HL-60 (cell line): ENCODE results near the gene LIN7A.

Source experiments
- DNase-seq, 2 experiments: peaks; one replicate each; pipeline ENCODE4 v3.0.0-alpha.2; 2010 to 2020; ENCODE audit warnings: low read depth in 1 of 2, low spot score in 1 of 2
- H3K27ac ChIP-seq: fragments of 250-450 bp; sonication (Bioruptor Pico); replicated peaks from 2 replicates; pipeline ENCODE4 v1.5.1; 2020; ENCODE audit warnings: mild to moderate bottlenecking, moderate library complexity
- H3K27me3 ChIP-seq: fragments of 250-450 bp; sonication (Bioruptor Pico); 2 replicates; pipeline ENCODE4 v1.5.1; 2021; ENCODE audit warnings: mild to moderate bottlenecking, moderate library complexity; ENCODE audit not compliant: insufficient read depth, poor library complexity, severe bottlenecking
- H3K4me3 ChIP-seq: replicated peaks from 2 replicates; pipeline ENCODE4 v1.5.1; 2011; ENCODE audit warnings: mild to moderate bottlenecking, control low read depth, low read length; ENCODE audit not compliant: insufficient read depth
- GABPA ChIP-seq: IDR thresholded peaks from 2 replicates; pipeline ENCODE4 v1.6.1; 2012; ENCODE audit warnings: low read depth
- POLR2AphosphoS5 ChIP-seq: IDR thresholded peaks from 2 replicates; pipeline ENCODE4 v1.6.1; 2012; ENCODE audit warnings: low read depth
- SPI1 ChIP-seq: IDR thresholded peaks from 2 replicates; pipeline ENCODE4 v1.6.1; 2012; ENCODE audit warnings: low read depth, mild to moderate bottlenecking, borderline replicate concordance
- TF ChIP-seq, protein P1 (sequence below): IDR thresholded peaks from one replicate; pipeline ENCODE4 v1.5.1; 2011; ENCODE audit warnings: low read length, control low read depth, inconsistent platforms; ENCODE audit not compliant: insufficient read depth
- TF ChIP-seq, protein P2 (sequence below): IDR thresholded peaks from 2 replicates; pipeline ENCODE4 v1.6.1; 2012; ENCODE audit warnings: low read depth; ENCODE audit not compliant: insufficient replicate concordance

LIN7A gene

GRCh38 chr12:80979251-80979650, 41.5 kb upstream of the LIN7A start:
- no peak for DNase-seq
- Histone ChIP-seq H3K27me3 (no peaks in the 10 kb centered on the region), H3K4me3 (no peak overlapping the region), H3K27ac (no peak overlapping the region)
- TF ChIP-seq SPI1 (no peak), POLR2AphosphoS5 (no peak), GABPA (no peak)
- TF ChIP-seq, protein P1, sequence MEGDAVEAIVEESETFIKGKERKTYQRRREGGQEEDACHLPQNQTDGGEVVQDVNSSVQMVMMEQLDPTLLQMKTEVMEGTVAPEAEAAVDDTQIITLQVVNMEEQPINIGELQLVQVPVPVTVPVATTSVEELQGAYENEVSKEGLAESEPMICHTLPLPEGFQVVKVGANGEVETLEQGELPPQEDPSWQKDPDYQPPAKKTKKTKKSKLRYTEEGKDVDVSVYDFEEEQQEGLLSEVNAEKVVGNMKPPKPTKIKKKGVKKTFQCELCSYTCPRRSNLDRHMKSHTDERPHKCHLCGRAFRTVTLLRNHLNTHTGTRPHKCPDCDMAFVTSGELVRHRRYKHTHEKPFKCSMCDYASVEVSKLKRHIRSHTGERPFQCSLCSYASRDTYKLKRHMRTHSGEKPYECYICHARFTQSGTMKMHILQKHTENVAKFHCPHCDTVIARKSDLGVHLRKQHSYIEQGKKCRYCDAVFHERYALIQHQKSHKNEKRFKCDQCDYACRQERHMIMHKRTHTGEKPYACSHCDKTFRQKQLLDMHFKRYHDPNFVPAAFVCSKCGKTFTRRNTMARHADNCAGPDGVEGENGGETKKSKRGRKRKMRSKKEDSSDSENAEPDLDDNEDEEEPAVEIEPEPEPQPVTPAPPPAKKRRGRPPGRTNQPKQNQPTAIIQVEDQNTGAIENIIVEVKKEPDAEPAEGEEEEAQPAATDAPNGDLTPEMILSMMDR, result no peak
- TF ChIP-seq, protein P2, sequence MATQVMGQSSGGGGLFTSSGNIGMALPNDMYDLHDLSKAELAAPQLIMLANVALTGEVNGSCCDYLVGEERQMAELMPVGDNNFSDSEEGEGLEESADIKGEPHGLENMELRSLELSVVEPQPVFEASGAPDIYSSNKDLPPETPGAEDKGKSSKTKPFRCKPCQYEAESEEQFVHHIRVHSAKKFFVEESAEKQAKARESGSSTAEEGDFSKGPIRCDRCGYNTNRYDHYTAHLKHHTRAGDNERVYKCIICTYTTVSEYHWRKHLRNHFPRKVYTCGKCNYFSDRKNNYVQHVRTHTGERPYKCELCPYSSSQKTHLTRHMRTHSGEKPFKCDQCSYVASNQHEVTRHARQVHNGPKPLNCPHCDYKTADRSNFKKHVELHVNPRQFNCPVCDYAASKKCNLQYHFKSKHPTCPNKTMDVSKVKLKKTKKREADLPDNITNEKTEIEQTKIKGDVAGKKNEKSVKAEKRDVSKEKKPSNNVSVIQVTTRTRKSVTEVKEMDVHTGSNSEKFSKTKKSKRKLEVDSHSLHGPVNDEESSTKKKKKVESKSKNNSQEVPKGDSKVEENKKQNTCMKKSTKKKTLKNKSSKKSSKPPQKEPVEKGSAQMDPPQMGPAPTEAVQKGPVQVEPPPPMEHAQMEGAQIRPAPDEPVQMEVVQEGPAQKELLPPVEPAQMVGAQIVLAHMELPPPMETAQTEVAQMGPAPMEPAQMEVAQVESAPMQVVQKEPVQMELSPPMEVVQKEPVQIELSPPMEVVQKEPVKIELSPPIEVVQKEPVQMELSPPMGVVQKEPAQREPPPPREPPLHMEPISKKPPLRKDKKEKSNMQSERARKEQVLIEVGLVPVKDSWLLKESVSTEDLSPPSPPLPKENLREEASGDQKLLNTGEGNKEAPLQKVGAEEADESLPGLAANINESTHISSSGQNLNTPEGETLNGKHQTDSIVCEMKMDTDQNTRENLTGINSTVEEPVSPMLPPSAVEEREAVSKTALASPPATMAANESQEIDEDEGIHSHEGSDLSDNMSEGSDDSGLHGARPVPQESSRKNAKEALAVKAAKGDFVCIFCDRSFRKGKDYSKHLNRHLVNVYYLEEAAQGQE, result no peak

GRCh38 chr12:80977346-80977745, 39.6 kb upstream of the LIN7A start:
- Histone ChIP-seq H3K27me3 (no peaks in the 10 kb centered on the region), H3K4me3 (no peak overlapping the region), H3K27ac (no peak overlapping the region)
- TF ChIP-seq POLR2AphosphoS5 (no peak), GABPA (no peak), SPI1 (no peak)
- TF ChIP-seq, protein P2, result no peak
- TF ChIP-seq, protein P1, result no peak
- no peak for DNase-seq

- TF ChIP-seq POLR2AphosphoS5 (no peak), SPI1 (no peak), GABPA (no peak)
- TF ChIP-seq, protein P2, result no peak
- TF ChIP-seq, protein P1, result no peak
- Histone ChIP-seq H3K27ac (no peak overlapping the region), H3K4me3 (no peak overlapping the region), H3K27me3 (no peaks in the 10 kb centered on the region)
- DNase-seq, result no peak
Observed at GRCh38 chr12:80968326-80968725, 30.6 kb upstream of the LIN7A start.
